ENCODE measurements around the gene ROR2.
"Not testable (repeated sequence)": the region's sequence is repeated elsewhere in the genome, so short reads cannot be mapped to it uniquely, and the experiment has no call there.

The ROR2 gene

GRCh38 chr9:91558395-91558794 is 391.6 kb downstream of the ROR2 start:
- DNase-seq = no peak

GRCh38 chr9:91557327-91557726 is 392.7 kb downstream of the ROR2 start:
- no peak for DNase-seq

GRCh38 chr9:91555132-91555531 is 394.9 kb downstream of the ROR2 start:
- peak; percentile 30 for DNase-seq

GRCh38 chr9:91549177-91549576 is 400.9 kb downstream of the ROR2 start:
- DNase-seq = no peak

GRCh38 chr9:91547081-91547480 is 402.9 kb downstream of the ROR2 start:
- peak; percentile 27 for DNase-seq

GRCh38 chr9:91546574-91546973 is 403.5 kb downstream of the ROR2 start:
- peak; percentile 70 for DNase-seq

GRCh38 chr9:91541734-91542133 is 408.3 kb downstream of the ROR2 start:
- peak; percentile 70 for DNase-seq

- DNase-seq = not testable (repeated sequence)
Measured at GRCh38 chr9:91540506-91540905, 409.5 kb downstream of the ROR2 start.

- peak; percentile 58 for DNase-seq
Measured at GRCh38 chr9:91536211-91536691, 413.8 kb downstream of the ROR2 start.

GRCh38 chr9:91534374-91534773 is 415.7 kb downstream of the ROR2 start:
- no peak for DNase-seq

GRCh38 chr9:91533382-91533781 is 416.6 kb downstream of the ROR2 start:
- DNase-seq = no peak

- no peak for DNase-seq
Measured at GRCh38 chr9:91532325-91532724, 417.7 kb downstream of the ROR2 start.

- no peak for DNase-seq
Measured at GRCh38 chr9:91530829-91531228, 419.2 kb downstream of the ROR2 start.

GRCh38 chr9:91522481-91522880 is 427.5 kb downstream of the ROR2 start:
- no peak for DNase-seq

- DNase-seq = peak; percentile 66
Measured at GRCh38 chr9:91519520-91520277, 430.3 kb downstream of the ROR2 start.

- no peak for DNase-seq
Measured at GRCh38 chr9:91518462-91518861, 431.6 kb downstream of the ROR2 start.

- DNase-seq = no peak
Measured at GRCh38 chr9:91517801-91518200, 432.2 kb downstream of the ROR2 start.

- not testable (repeated sequence) for DNase-seq
Measured at GRCh38 chr9:91517332-91517731, 432.7 kb downstream of the ROR2 start.

GRCh38 chr9:91516777-91517176 is 433.3 kb downstream of the ROR2 start:
- DNase-seq = no peak

- no peak for DNase-seq
Measured at GRCh38 chr9:91516081-91516480, 433.9 kb downstream of the ROR2 start.

GRCh38 chr9:91515074-91515687 is 434.8 kb downstream of the ROR2 start:
- peak; percentile 76 for DNase-seq

All from fibroblast of skin of scalp (primary cell).